ENCODE results near the gene GSTA2.
"Not testable (repeated sequence)": the region's sequence is repeated elsewhere in the genome, so short reads cannot be mapped to it uniquely, and the experiment has no call there.

GSTA2 gene

GRCh38 chr6:52759085-52759484 is 4.2 kb downstream of the GSTA2 start:
- DNase-seq: no peak

- DNase-seq: not testable (repeated sequence)
Measured at GRCh38 chr6:52757651-52758338, 5.5 kb downstream of the GSTA2 start.

GRCh38 chr6:52754443-52754842 is 8.8 kb downstream of the GSTA2 start:
- DNase-seq: no peak

GRCh38 chr6:52753137-52753536 is 10.1 kb downstream of the GSTA2 start:
- not testable (repeated sequence) for DNase-seq

- no peak for DNase-seq
Measured at GRCh38 chr6:52752310-52752709, 11.0 kb downstream of the GSTA2 start.

GRCh38 chr6:52749556-52750152 is 13.6 kb downstream of the GSTA2 start:
- DNase-seq: no peak

- DNase-seq: not testable (repeated sequence)
Measured at GRCh38 chr6:52747301-52747700, 16.0 kb downstream of the GSTA2 start.

- no peak for DNase-seq
Measured at GRCh38 chr6:52746213-52746612, 17.1 kb downstream of the GSTA2 start.

GRCh38 chr6:52745764-52746201 is 17.5 kb downstream of the GSTA2 start:
- no peak for DNase-seq

- DNase-seq: no peak
Measured at GRCh38 chr6:52741872-52742271, 21.4 kb downstream of the GSTA2 start.

- DNase-seq: no peak
Measured at GRCh38 chr6:52739627-52740026, 23.6 kb downstream of the GSTA2 start.

GRCh38 chr6:52739134-52739533 is 24.1 kb downstream of the GSTA2 start:
- no peak for DNase-seq

GRCh38 chr6:52736145-52736544 is 27.1 kb downstream of the GSTA2 start:
- DNase-seq: no peak

- DNase-seq: no peak
Measured at GRCh38 chr6:52735071-52735470, 28.2 kb downstream of the GSTA2 start.

- DNase-seq: no peak
Measured at GRCh38 chr6:52734072-52734471, 29.2 kb downstream of the GSTA2 start.

- DNase-seq: no peak
Measured at GRCh38 chr6:52733172-52733571, 30.1 kb downstream of the GSTA2 start.

GRCh38 chr6:52731719-52732118 is 31.6 kb downstream of the GSTA2 start:
- no peak for DNase-seq

GRCh38 chr6:52729576-52729975 is 33.7 kb downstream of the GSTA2 start:
- DNase-seq: no peak

GRCh38 chr6:52728394-52728793 is 34.9 kb downstream of the GSTA2 start:
- DNase-seq: no peak

- no peak for DNase-seq
Measured at GRCh38 chr6:52727908-52728307, 35.4 kb downstream of the GSTA2 start.

GRCh38 chr6:52726741-52727535 is 36.3 kb downstream of the GSTA2 start:
- DNase-seq: no peak

- DNase-seq: no peak
Measured at GRCh38 chr6:52726193-52726542, 37.1 kb downstream of the GSTA2 start.

GRCh38 chr6:52725535-52726192 is 37.6 kb downstream of the GSTA2 start:
- DNase-seq: no peak

- DNase-seq: no peak
Measured at GRCh38 chr6:52725143-52725534, 38.1 kb downstream of the GSTA2 start.
